Smooth muscle cell (in vitro differentiated cells): ENCODE data around the gene PIM1. TPM values are rescaled to one million over a fixed set of nuclear protein-coding genes. Genes with fewer than 3 reads are reported as not detected.
A peak's percentile ranks its signal among the peaks of the same experiment; 100 is the strongest.

Experiments used
- DNase-seq: peaks from one replicate; lab custom pipeline; 2025; ENCODE audit not compliant: unreplicated experiment; lab: John Stamatoyannopoulos, UW
- H2AFZ ChIP-seq: fragments of 200-600 bp; sonication (generic); 2 replicates; pipeline ENCODE4 v1.6.0; 2016; ENCODE audit warnings: antibody characterized with exemption, low read depth, mild to moderate bottlenecking
- H3F3A ChIP-seq: fragments of 200-600 bp; sonication (generic); 2 replicates; pipeline ENCODE4 v1.6.0; 2017; ENCODE audit warnings: antibody characterized with exemption, low read depth
- H3K27ac ChIP-seq: fragments of 200-600 bp; sonication (generic); 2 replicates; pipeline ENCODE4 v1.5.1; 2016; ENCODE audit warnings: low read depth, mild to moderate bottlenecking
- H3K27me3 ChIP-seq: fragments of 200-600 bp; sonication (generic); 2 replicates; pipeline ENCODE4 v1.6.1; 2016; ENCODE audit warnings: low read depth, mild to moderate bottlenecking
- H3K36me3 ChIP-seq: fragments of 200-600 bp; sonication (generic); 2 replicates; pipeline ENCODE4 v1.5.1; 2016; ENCODE audit warnings: low read depth
- H3K4me1 ChIP-seq: fragments of 200-600 bp; sonication (generic); 2 replicates; pipeline ENCODE4 v1.5.1; 2016; ENCODE audit warnings: low read depth
- H3K4me2 ChIP-seq: fragments of 200-600 bp; sonication (generic); 2 replicates; pipeline ENCODE4 v1.6.0; 2016; ENCODE audit warnings: mild to moderate bottlenecking
- H3K4me3 ChIP-seq: fragments of 200-600 bp; sonication (generic); 2 replicates; pipeline ENCODE4 v1.5.1; 2016; ENCODE audit warnings: mild to moderate bottlenecking
- H3K79me2 ChIP-seq: fragments of 200-600 bp; sonication (generic); 2 replicates; pipeline ENCODE4 v1.6.0; 2016; ENCODE audit warnings: low read depth, mild to moderate bottlenecking
- H3K9ac ChIP-seq: fragments of 200-600 bp; sonication (generic); 2 replicates; pipeline ENCODE4 v1.6.0; 2016; ENCODE audit warnings: low read depth
- H3K9me3 ChIP-seq: fragments of 200-600 bp; sonication (generic); replicated peaks from 2 replicates; pipeline ENCODE4 v1.5.1; 2016; ENCODE audit warnings: low read depth
- H4K20me1 ChIP-seq: fragments of 200-600 bp; sonication (generic); 2 replicates; pipeline ENCODE4 v1.6.0; 2016; ENCODE audit warnings: low read depth
- CTCF ChIP-seq: fragments of 200-600 bp; sonication (generic); IDR thresholded peaks from 2 replicates; pipeline ENCODE4 v1.5.1; 2017; ENCODE audit warnings: borderline replicate concordance, mild to moderate bottlenecking, antibody characterized with exemption; ENCODE audit not compliant: insufficient read depth, poor library complexity, severe bottlenecking
- WGBS: methylation state at CpG from one replicate; pipeline ENCODE4 v1.1.7; 2016; ENCODE audit warnings: low lambda C conversion rate; 5-methylcytosine and 5-hydroxymethylcytosine counted together
- polyA plus RNA-seq: library from polyadenylated mRNA; unstranded; fragments of >200 nt; fragmentation: Nextera tagmentation; extraction: Ambion mirVana; gene quantifications from 2 replicates; pipeline ENCODE4 v1.2.1, GENCODE V29; 2016
- total RNA-seq: library from RNA; depleted of rRNA; stranded (reverse); fragments of >200 nt; gene quantifications from 2 replicates; pipeline ENCODE4 v1.2.3, GENCODE V29; 2014

PIM1 gene
- total and polyA plus RNA-seq, 2 experiments from 2014 or later = 29.5 to 41.9 TPM

- H3K4me3 ChIP-seq = no peak overlapping the region
- peak; percentile 9 for TF ChIP-seq CTCF
- no peak overlapping the region for H3K9ac ChIP-seq
- H4K20me1 ChIP-seq = no peaks in the 10 kb centered on the region
- WGBS = 92% methylated on average over 13 of the region's 15 CpGs
- H3K27me3 ChIP-seq = no peaks in the 10 kb centered on the region
- no peak for DNase-seq
- no peak overlapping the region for H2AFZ ChIP-seq
- no peak overlapping the region for H3K27ac ChIP-seq
- H3K36me3 ChIP-seq = no peaks in the 10 kb centered on the region
- no peaks in the 10 kb centered on the region for H3K79me2 ChIP-seq
- no peak overlapping the region for H3K4me2 ChIP-seq
- H3F3A ChIP-seq = peaks cover 15% of the 10 kb centered on the region
- no peaks in the 10 kb centered on the region for H3K9me3 ChIP-seq
- peaks cover 20% of the 10 kb centered on the region for H3K4me1 ChIP-seq
Observed at GRCh38 chr6:37123957-37124729, 45.8 kb upstream of the PIM1 start.

GRCh38 chr6:37125774-37126492, 44.0 kb upstream of the PIM1 start:
- H4K20me1 ChIP-seq = no peaks in the 10 kb centered on the region
- WGBS = 5% methylated on average over 20 of the region's 20 CpGs
- H3K9me3 ChIP-seq = no peaks in the 10 kb centered on the region
- no peak for DNase-seq
- peaks cover 20% of the 10 kb centered on the region for H3K4me1 ChIP-seq
- peak overlapping the region; percentile 79 for H3K27ac ChIP-seq
- peak overlapping the region; percentile 91 for H2AFZ ChIP-seq
- peak overlapping the region; percentile 27 for H3K4me3 ChIP-seq
- H3K27me3 ChIP-seq = no peaks in the 10 kb centered on the region
- H3K79me2 ChIP-seq = no peaks in the 10 kb centered on the region
- H3K4me2 ChIP-seq = peak overlapping the region; percentile 80
- H3F3A ChIP-seq = peaks cover 15% of the 10 kb centered on the region
- H3K9ac ChIP-seq = peak overlapping the region; percentile 48
- H3K36me3 ChIP-seq = no peaks in the 10 kb centered on the region
- TF ChIP-seq CTCF = no peak

- TF ChIP-seq CTCF = no peak
- Histone ChIP-seq H3K9me3 (no peaks in the 10 kb centered on the region), H3K27me3 (no peaks in the 10 kb centered on the region), H3K36me3 (no peaks in the 10 kb centered on the region), H3K9ac (peak overlapping the region; percentile 48), H3K79me2 (no peaks in the 10 kb centered on the region), H3K4me2 (peak overlapping the region; percentile 80), H3K27ac (peak overlapping the region; percentile 79), H3F3A (peaks cover 19% of the 10 kb centered on the region), H3K4me1 (peaks cover 24% of the 10 kb centered on the region), H2AFZ (peak overlapping the region; percentile 91), H3K4me3 (peak overlapping the region; percentile 27), H4K20me1 (no peaks in the 10 kb centered on the region)
- no peak for DNase-seq
- 21% methylated on average over 6 of the region's 6 CpGs for WGBS
Observed at GRCh38 chr6:37126493-37126958, 43.4 kb upstream of the PIM1 start.
